Peyer's patch (tissue), 4 donors: Measurements from ENCODE around the gene MAZ. TPM values are rescaled to one million over a fixed set of nuclear protein-coding genes. Genes with fewer than 3 reads are reported as not detected.

Source experiments
- DNase-seq, 3 donors: peaks; one replicate each; pipeline ENCODE4 v3.0.0-alpha.2; 2017 to 2019
- H3K27ac ChIP-seq, 4 donors: fragments of 200-600 bp; sonication (generic); one replicate each; pipeline ENCODE4 v1.5.1; 2016 to 2019
- H3K27me3 ChIP-seq, 2 donors: fragments of 200-600 bp; sonication (generic); one replicate each; pipeline ENCODE4 v1.5.1; 2019
- H3K36me3 ChIP-seq, 3 donors: fragments of 200-600 bp; sonication (generic); one replicate each; pipeline ENCODE4 v1.5.1; 2016 to 2019
- H3K4me1 ChIP-seq, 4 donors: fragments of 200-600 bp; sonication (generic); one replicate each; pipeline ENCODE4 v1.5.1; 2016 to 2019
- H3K4me3 ChIP-seq, 4 donors: fragments of 200-600 bp; sonication (generic); 1 replicate in 3 of 4; 2 replicates in 1 of 4; pipeline ENCODE4 v1.5.1; 2016 to 2019; ENCODE audit warnings: mild to moderate bottlenecking in 1 of 4
- H3K9me3 ChIP-seq, 4 donors: fragments of 200-600 bp; sonication (generic); one replicate each; pipeline ENCODE4 v1.5.1; 2016 to 2019; ENCODE audit warnings: mild to moderate bottlenecking in 1 of 4
- CTCF ChIP-seq, 6 experiments: fragments of 450-650 bp in 4 of 6; fragments of 200-600 bp in 2 of 6; sonication (generic) in 1 of 6; IDR thresholded peaks; one replicate each; pipeline ENCODE4 v1.5.1; 2017 to 2019; ENCODE audit warnings: antibody characterized with exemption in 6 of 6, mild to moderate bottlenecking in 3 of 6, moderate library complexity in 1 of 6
- POLR2A ChIP-seq, 2 donors: fragments of 450-650 bp; IDR thresholded peaks; one replicate each; pipeline ENCODE4 v1.5.1; 2017; ENCODE audit warnings: antibody characterized with exemption in 2 of 2, mild to moderate bottlenecking in 2 of 2, moderate library complexity in 2 of 2
- total RNA-seq, 4 donors: library from RNA; depleted of rRNA; stranded (reverse); fragments of >200 nt; gene quantifications; one replicate each; pipeline ENCODE4 v1.1.0, GENCODE V29; 2016

The MAZ gene
- total RNA-seq, 4 donors from 2014 or later: 124 to 208 (median 135) TPM

- no peak for TF ChIP-seq POLR2A (IDR thresholded peaks at IDR 0.05)
- TF ChIP-seq CTCF (IDR thresholded peaks at IDR 0.05): no peak
- H3K4me3 ChIP-seq: no peak overlapping the region
- DNase-seq: no peak
- H3K4me1 ChIP-seq: no peaks in the 10 kb centered on the region
- H3K27me3 ChIP-seq: no peaks in the 10 kb centered on the region
- no peak overlapping the region for H3K27ac ChIP-seq
- H3K9me3 ChIP-seq: no peaks in the 10 kb centered on the region
- H3K36me3 ChIP-seq: peaks cover 0 to 86% (median 3%) of the 10 kb centered on the region in 3 donors
Measured at GRCh38 chr16:29844575-29845331, 38.4 kb downstream of the MAZ start.

- Histone ChIP-seq H3K4me3 (no peak overlapping the region), H3K27ac (no peak overlapping the region), H3K27me3 (no peaks in the 10 kb centered on the region), H3K4me1 (no peaks in the 10 kb centered on the region), H3K36me3 (peaks cover 0 to 77% (median 3%) of the 10 kb centered on the region in 3 donors), H3K9me3 (no peaks in the 10 kb centered on the region)
- TF ChIP-seq POLR2A (IDR thresholded peaks at IDR 0.05): no peak
- no peak for TF ChIP-seq CTCF (IDR thresholded peaks at IDR 0.05)
- no peak for DNase-seq
Measured at GRCh38 chr16:29845656-29846055, 39.3 kb downstream of the MAZ start.

GRCh38 chr16:29848420-29849297, 42.3 kb downstream of the MAZ start:
- H3K36me3 ChIP-seq: peaks cover 0 to 48% (median 3%) of the 10 kb centered on the region in 3 donors
- H3K27ac ChIP-seq: peak overlapping the region in 1 of 4 donors; percentile 17
- DNase-seq: peak; percentile 64 to 89 (median 87)
- no peaks in the 10 kb centered on the region for H3K9me3 ChIP-seq
- no peak overlapping the region for H3K4me3 ChIP-seq
- no peaks in the 10 kb centered on the region for H3K4me1 ChIP-seq
- no peaks in the 10 kb centered on the region for H3K27me3 ChIP-seq
- TF ChIP-seq POLR2A (IDR thresholded peaks at IDR 0.05) (no peak), CTCF (IDR thresholded peaks at IDR 0.05) (peak; percentile 72 to 93 (median 90))

GRCh38 chr16:29849505-29849904, 43.2 kb downstream of the MAZ start:
- Histone ChIP-seq H3K27me3 (no peaks in the 10 kb centered on the region), H3K9me3 (no peaks in the 10 kb centered on the region), H3K4me3 (no peak overlapping the region), H3K4me1 (no peaks in the 10 kb centered on the region), H3K36me3 (peaks cover 0 to 39% (median 3%) of the 10 kb centered on the region in 3 donors), H3K27ac (no peak overlapping the region)
- TF ChIP-seq CTCF (IDR thresholded peaks at IDR 0.05) (no peak), POLR2A (IDR thresholded peaks at IDR 0.05) (no peak)
- DNase-seq: no peak

GRCh38 chr16:29850998-29851397, 44.7 kb downstream of the MAZ start:
- no peak for TF ChIP-seq CTCF (IDR thresholded peaks at IDR 0.05)
- TF ChIP-seq POLR2A (IDR thresholded peaks at IDR 0.05): no peak
- no peaks in the 10 kb centered on the region for H3K4me1 ChIP-seq

More at GRCh38 chr16:29850998-29851397, 44.7 kb downstream of the MAZ start:
- no peak for DNase-seq
- H3K9me3 ChIP-seq: no peaks in the 10 kb centered on the region
- H3K4me3 ChIP-seq: no peak overlapping the region
- no peaks in the 10 kb centered on the region for H3K27me3 ChIP-seq
- H3K36me3 ChIP-seq: peaks cover 0 to 24% (median 0%) of the 10 kb centered on the region in 3 donors
- no peak overlapping the region for H3K27ac ChIP-seq
